Measurements from ENCODE around the gene LMAN2L. TPM values are rescaled to one million over a fixed set of nuclear protein-coding genes. Genes with fewer than 3 reads are reported as not detected.

The LMAN2L gene
- total RNA-seq (2022; extraction: Qiagen RNA extraction): 19.1 to 21.2 TPM (median 20.3 TPM) in 5 replicates

GRCh38 chr2:96739633-96740428 is at the start of gene LMAN2L:
Gene LMAN2L (minus strand): TSS chr2:96740064. CDS start chr2:96740040, 24 bp downstream.

GRCh38 chr2:96760036-96760985 is 20.4 kb upstream of the LMAN2L start, which contains the start of gene CNNM4:
Gene CNNM4 (plus strand): TSS chr2:96760902. CDS start chr2:96761000, 98 bp downstream.

Other genes starting within 250 kb of the LMAN2L start
- 0.41 to 0.89 TPM (median 0.83 TPM) in 5 replicates for gene NEURL3, start 234.7 kb downstream of the LMAN2L start, total RNA-seq (2022; extraction: Qiagen RNA extraction)
- gene ARID5A, start 203.3 kb downstream of the LMAN2L start, total RNA-seq (2022; extraction: Qiagen RNA extraction): 3.6 to 4.4 TPM (median 4.0 TPM) in 5 replicates
- 21.6 to 24.3 TPM (median 22.3 TPM) in 5 replicates for gene KANSL3, start 101.8 kb downstream of the LMAN2L start, total RNA-seq (2022; extraction: Qiagen RNA extraction)
- 0.01 TPM in 1 of 5 replicates, not detected in the others for gene FER1L5, start 97.3 kb downstream of the LMAN2L start, total RNA-seq (2022; extraction: Qiagen RNA extraction)
- gene CNNM4, start 20.8 kb upstream of the LMAN2L start, total RNA-seq (2022; extraction: Qiagen RNA extraction): 8.4 to 10.2 TPM (median 9.9 TPM) in 5 replicates
- gene CNNM3, start 76.2 kb upstream of the LMAN2L start, total RNA-seq (2022; extraction: Qiagen RNA extraction): 9.3 to 12.8 TPM (median 11.3 TPM) in 5 replicates
- gene ANKRD23, start 104.0 kb upstream of the LMAN2L start, total RNA-seq (2022; extraction: Qiagen RNA extraction): 1.2 to 2.1 TPM (median 1.7 TPM) in 5 replicates
- 17.7 to 21.9 TPM (median 19.6 TPM) in 5 replicates for gene ANKRD39, start 118.0 kb upstream of the LMAN2L start, total RNA-seq (2022; extraction: Qiagen RNA extraction)
- 16.4 to 19.9 TPM (median 18.6 TPM) in 5 replicates for gene SEMA4C, start 130.0 kb upstream of the LMAN2L start, total RNA-seq (2022; extraction: Qiagen RNA extraction)
- not detected in 5 replicates for gene FAM178B, start 246.5 kb upstream of the LMAN2L start, total RNA-seq (2022; extraction: Qiagen RNA extraction)

Data from A549 treated with AZD2906 at 1 μM for 4 hours (cell line).